Measurements from ENCODE around the gene TPSG1. TPM values are rescaled to one million over a fixed set of nuclear protein-coding genes. Genes with fewer than 3 reads are reported as not detected.
"Not testable (repeated sequence)": the region's sequence is repeated elsewhere in the genome, so short reads cannot be mapped to it uniquely, and the experiment has no call there.

Gene TPSG1
- total and polyA plus RNA-seq, 2 donors, result 0.14 TPM; not detected in 1

DNA sequence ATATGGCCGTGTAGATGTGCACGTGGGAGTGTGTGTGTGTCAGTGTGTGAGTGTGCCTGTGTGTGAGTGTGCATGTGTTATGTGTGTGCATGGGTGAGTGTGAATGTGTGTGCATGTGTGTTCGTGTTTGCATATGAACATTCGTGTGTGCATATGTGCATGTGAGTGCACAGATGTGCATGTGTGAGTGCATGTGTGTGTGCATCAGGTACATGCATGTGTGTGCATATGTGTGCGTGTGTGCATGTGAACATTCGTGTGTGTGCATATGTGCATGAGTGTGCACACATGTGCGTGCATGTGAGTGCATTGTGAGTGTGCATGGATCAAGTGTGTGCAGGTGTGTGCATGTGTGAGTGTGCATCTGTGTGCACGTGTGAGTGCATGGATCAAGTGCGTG lies 12.9 kb upstream of the TPSG1 start:
- 94% methylated on average over 9 of the region's 9 CpGs for WGBS
- Histone ChIP-seq H3K27me3 (ENCODE audit: control insufficient read depth in 2 of 2, insufficient read depth in 1 of 2, low read length in 1 of 2) (no peaks in the 10 kb centered on the region), H3K4me1 (ENCODE audit: control insufficient read depth in 2 of 2, insufficient read depth in 2 of 2, low read length in 2 of 2) (no peaks in the 10 kb centered on the region), H3K27ac (ENCODE audit: low read depth in 1 of 2, low read length in 1 of 2) (no peak overlapping the region), H3K4me3 (ENCODE audit: low read length in 2 of 2) (no peak overlapping the region), H3K9me3 (ENCODE audit: control insufficient read depth in 2 of 2, insufficient read depth in 1 of 2, low read length in 1 of 2) (no peaks in the 10 kb centered on the region), H3K36me3 (ENCODE audit: control insufficient read depth in 2 of 2, insufficient read depth in 2 of 2, low read length in 1 of 2) (no peaks in the 10 kb centered on the region)
- DNase-seq (ENCODE audit: low read depth in 6 of 9, low spot score in 9 of 9), result no peak

GRCh38 chr16:1236659-1237058 lies 11.6 kb upstream of the TPSG1 start:
- not testable (repeated sequence) for H3K4me1 ChIP-seq (ENCODE audit: control insufficient read depth in 2 of 2, insufficient read depth in 2 of 2, low read length in 2 of 2); DNase-seq (ENCODE audit: low read depth in 6 of 9, low spot score in 9 of 9); H3K9me3 ChIP-seq (ENCODE audit: control insufficient read depth in 2 of 2, insufficient read depth in 1 of 2, low read length in 1 of 2); H3K27me3 ChIP-seq (ENCODE audit: control insufficient read depth in 2 of 2, insufficient read depth in 1 of 2, low read length in 1 of 2); H3K4me3 ChIP-seq (ENCODE audit: low read length in 2 of 2); H3K36me3 ChIP-seq (ENCODE audit: control insufficient read depth in 2 of 2, insufficient read depth in 2 of 2, low read length in 1 of 2); H3K27ac ChIP-seq (ENCODE audit: low read depth in 1 of 2, low read length in 1 of 2)
- WGBS, result no CpG with 5 or more reads among the region's 29 CpGs

GRCh38 chr16:1232049-1232748 lies 7.1 kb upstream of the TPSG1 start:
- H3K27ac ChIP-seq (ENCODE audit: low read depth in 1 of 2, low read length in 1 of 2); H3K27me3 ChIP-seq (ENCODE audit: control insufficient read depth in 2 of 2, insufficient read depth in 1 of 2, low read length in 1 of 2); DNase-seq (ENCODE audit: low read depth in 6 of 9, low spot score in 9 of 9); H3K36me3 ChIP-seq (ENCODE audit: control insufficient read depth in 2 of 2, insufficient read depth in 2 of 2, low read length in 1 of 2); H3K9me3 ChIP-seq (ENCODE audit: control insufficient read depth in 2 of 2, insufficient read depth in 1 of 2, low read length in 1 of 2); H3K4me1 ChIP-seq (ENCODE audit: control insufficient read depth in 2 of 2, insufficient read depth in 2 of 2, low read length in 2 of 2); H3K4me3 ChIP-seq (ENCODE audit: low read length in 2 of 2): not testable (repeated sequence)
- no CpG with 5 or more reads among the region's 47 CpGs for WGBS

GRCh38 chr16:1231301-1231700 lies 6.2 kb upstream of the TPSG1 start:
- H3K9me3 ChIP-seq (ENCODE audit: control insufficient read depth in 2 of 2, insufficient read depth in 1 of 2, low read length in 1 of 2); DNase-seq (ENCODE audit: low read depth in 6 of 9, low spot score in 9 of 9); H3K4me3 ChIP-seq (ENCODE audit: low read length in 2 of 2); H3K27me3 ChIP-seq (ENCODE audit: control insufficient read depth in 2 of 2, insufficient read depth in 1 of 2, low read length in 1 of 2); H3K36me3 ChIP-seq (ENCODE audit: control insufficient read depth in 2 of 2, insufficient read depth in 2 of 2, low read length in 1 of 2); H3K27ac ChIP-seq (ENCODE audit: low read depth in 1 of 2, low read length in 1 of 2); H3K4me1 ChIP-seq (ENCODE audit: control insufficient read depth in 2 of 2, insufficient read depth in 2 of 2, low read length in 2 of 2): not testable (repeated sequence)
- 93% methylated on average over 7 of the region's 7 CpGs for WGBS

GRCh38 chr16:1230471-1231212 lies 5.6 kb upstream of the TPSG1 start:
- not testable (repeated sequence) for H3K4me1 ChIP-seq (ENCODE audit: control insufficient read depth in 2 of 2, insufficient read depth in 2 of 2, low read length in 2 of 2); H3K36me3 ChIP-seq (ENCODE audit: control insufficient read depth in 2 of 2, insufficient read depth in 2 of 2, low read length in 1 of 2); H3K27ac ChIP-seq (ENCODE audit: low read depth in 1 of 2, low read length in 1 of 2); H3K9me3 ChIP-seq (ENCODE audit: control insufficient read depth in 2 of 2, insufficient read depth in 1 of 2, low read length in 1 of 2); H3K4me3 ChIP-seq (ENCODE audit: low read length in 2 of 2); H3K27me3 ChIP-seq (ENCODE audit: control insufficient read depth in 2 of 2, insufficient read depth in 1 of 2, low read length in 1 of 2); DNase-seq (ENCODE audit: low read depth in 6 of 9, low spot score in 9 of 9)
- 90% methylated on average over 17 of the region's 17 CpGs for WGBS

- not testable (repeated sequence) for H3K27me3 ChIP-seq (ENCODE audit: control insufficient read depth in 2 of 2, insufficient read depth in 1 of 2, low read length in 1 of 2); H3K36me3 ChIP-seq (ENCODE audit: control insufficient read depth in 2 of 2, insufficient read depth in 2 of 2, low read length in 1 of 2); DNase-seq (ENCODE audit: low read depth in 6 of 9, low spot score in 9 of 9); H3K27ac ChIP-seq (ENCODE audit: low read depth in 1 of 2, low read length in 1 of 2); H3K9me3 ChIP-seq (ENCODE audit: control insufficient read depth in 2 of 2, insufficient read depth in 1 of 2, low read length in 1 of 2); H3K4me1 ChIP-seq (ENCODE audit: control insufficient read depth in 2 of 2, insufficient read depth in 2 of 2, low read length in 2 of 2); H3K4me3 ChIP-seq (ENCODE audit: low read length in 2 of 2)
- WGBS, result 86% methylated on average over 4 of the region's 11 CpGs
These were observed 5.0 kb upstream of the TPSG1 start, which contains the start of gene TPSB2 for GRCh38 chr16:1230084-1230470. Gene TPSB2 (minus strand): TSS chr16:1230184. CDS start chr16:1229951, 233 bp downstream.

DNA sequence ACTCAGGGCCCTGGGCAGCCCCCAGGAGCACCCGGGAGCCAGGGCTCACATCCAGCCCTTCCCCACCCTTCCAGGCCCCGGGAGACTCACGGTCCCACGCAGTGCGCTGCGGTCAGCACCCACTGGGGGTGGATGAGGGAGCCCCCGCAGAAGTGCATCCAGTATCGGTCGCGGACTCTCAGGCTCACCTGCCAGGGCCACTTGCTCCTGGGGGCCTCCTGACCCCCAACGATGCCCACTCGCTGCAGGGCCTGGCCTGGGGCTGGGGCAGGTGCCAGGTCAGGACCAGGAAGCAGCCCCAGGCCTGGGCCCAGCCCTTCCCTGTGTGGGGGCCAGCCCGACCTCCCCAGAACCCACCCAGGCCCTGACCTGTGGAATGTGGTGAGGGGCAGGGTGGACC lies 4.4 kb upstream of the TPSG1 start:
- not testable (repeated sequence) for H3K9me3 ChIP-seq (ENCODE audit: control insufficient read depth in 2 of 2, insufficient read depth in 1 of 2, low read length in 1 of 2); H3K36me3 ChIP-seq (ENCODE audit: control insufficient read depth in 2 of 2, insufficient read depth in 2 of 2, low read length in 1 of 2); H3K4me3 ChIP-seq (ENCODE audit: low read length in 2 of 2); H3K27ac ChIP-seq (ENCODE audit: low read depth in 1 of 2, low read length in 1 of 2); H3K27me3 ChIP-seq (ENCODE audit: control insufficient read depth in 2 of 2, insufficient read depth in 1 of 2, low read length in 1 of 2); DNase-seq (ENCODE audit: low read depth in 6 of 9, low spot score in 9 of 9); H3K4me1 ChIP-seq (ENCODE audit: control insufficient read depth in 2 of 2, insufficient read depth in 2 of 2, low read length in 2 of 2)
- 89% methylated on average over 10 of the region's 13 CpGs for WGBS

DNA sequence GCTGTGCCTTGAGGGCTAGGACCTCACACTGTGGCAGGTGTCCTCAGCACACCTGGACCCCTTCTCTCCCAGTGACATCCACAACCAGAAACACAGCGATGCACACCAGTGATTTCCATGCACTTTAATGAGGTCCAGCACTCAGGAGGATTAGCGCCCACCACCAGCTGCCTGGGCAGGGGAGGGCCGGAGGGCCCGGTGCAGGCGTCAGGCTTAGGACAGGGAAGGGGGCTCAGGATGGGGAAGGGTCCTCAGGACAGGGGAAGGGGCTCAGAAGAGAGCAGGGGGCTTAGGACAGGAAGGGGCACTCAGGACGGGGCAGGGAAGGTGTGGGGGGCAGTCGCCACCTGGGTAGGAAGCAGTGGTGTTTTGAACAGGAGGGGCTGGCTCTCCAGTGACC lies 3.2 kb upstream of the TPSG1 start:
- WGBS, result 82% methylated on average over 7 of the region's 7 CpGs
- H3K4me1 ChIP-seq (ENCODE audit: control insufficient read depth in 2 of 2, insufficient read depth in 2 of 2, low read length in 2 of 2); H3K27me3 ChIP-seq (ENCODE audit: control insufficient read depth in 2 of 2, insufficient read depth in 1 of 2, low read length in 1 of 2); DNase-seq (ENCODE audit: low read depth in 6 of 9, low spot score in 9 of 9); H3K9me3 ChIP-seq (ENCODE audit: control insufficient read depth in 2 of 2, insufficient read depth in 1 of 2, low read length in 1 of 2); H3K4me3 ChIP-seq (ENCODE audit: low read length in 2 of 2); H3K27ac ChIP-seq (ENCODE audit: low read depth in 1 of 2, low read length in 1 of 2); H3K36me3 ChIP-seq (ENCODE audit: control insufficient read depth in 2 of 2, insufficient read depth in 2 of 2, low read length in 1 of 2): not testable (repeated sequence)

DNA sequence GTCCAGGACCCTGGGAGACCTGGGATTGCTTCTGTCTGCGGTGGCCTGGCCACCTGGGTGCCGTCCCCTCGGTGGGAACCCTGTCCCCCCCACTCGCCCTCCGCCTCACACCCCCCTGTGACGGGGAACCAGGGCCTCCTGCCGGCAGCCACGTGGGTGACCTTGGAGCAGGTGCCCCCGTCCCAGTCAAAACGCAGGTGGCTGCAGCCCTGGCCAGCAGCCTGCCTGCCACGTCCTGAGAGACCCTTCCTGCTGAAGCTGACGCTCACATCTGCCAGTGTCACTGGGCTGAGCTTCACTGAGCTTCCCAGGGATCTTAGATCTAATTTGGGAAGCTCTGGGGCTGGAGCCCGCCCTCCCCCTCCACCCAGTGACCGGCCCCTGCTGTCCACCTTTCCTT lies 1.6 kb upstream of the TPSG1 start:
- H3K4me1 ChIP-seq (ENCODE audit: control insufficient read depth in 2 of 2, insufficient read depth in 2 of 2, low read length in 2 of 2); H3K4me3 ChIP-seq (ENCODE audit: low read length in 2 of 2); DNase-seq (ENCODE audit: low read depth in 6 of 9, low spot score in 9 of 9); H3K36me3 ChIP-seq (ENCODE audit: control insufficient read depth in 2 of 2, insufficient read depth in 2 of 2, low read length in 1 of 2); H3K27me3 ChIP-seq (ENCODE audit: control insufficient read depth in 2 of 2, insufficient read depth in 1 of 2, low read length in 1 of 2); H3K9me3 ChIP-seq (ENCODE audit: control insufficient read depth in 2 of 2, insufficient read depth in 1 of 2, low read length in 1 of 2); H3K27ac ChIP-seq (ENCODE audit: low read depth in 1 of 2, low read length in 1 of 2): not testable (repeated sequence)
- 70% methylated on average over 13 of the region's 14 CpGs for WGBS

Measured in thymus (tissue), 11 donors.